ENCODE results near the gene STARD4.

- TF ChIP-seq CTCF (IDR thresholded peaks at IDR 0.05), result no peak
- no peak for TF ChIP-seq POLR2A (IDR thresholded peaks at IDR 0.05)
Observed at GRCh38 chr5:111498346-111498745, 14.0 kb downstream of the STARD4 start.

All from body of pancreas (tissue), 4 donors.